H9 (cell line): ENCODE results near the gene ATP6V1C2. TPM values are rescaled to one million over a fixed set of nuclear protein-coding genes. Genes with fewer than 3 reads are reported as not detected.

Experiments
- DNase-seq: peaks from one replicate; pipeline ENCODE4 v3.0.0-alpha.2; 2017
- H2AFZ ChIP-seq: one replicate; pipeline ENCODE4 v1.6.1; 2013; ENCODE audit warnings: mild to moderate bottlenecking, low read length, control low read depth, moderate library complexity
- H2AK5ac ChIP-seq: 2 replicates; pipeline ENCODE4 v1.6.1; 2013; ENCODE audit warnings: low read length, control low read depth, mixed read lengths; ENCODE audit not compliant: insufficient read length
- H2BK120ac ChIP-seq: one replicate; pipeline ENCODE4 v1.6.1; 2013; ENCODE audit warnings: low read depth, mild to moderate bottlenecking, low read length, control low read depth, inconsistent platforms; ENCODE audit not compliant: poor library complexity, severe bottlenecking
- H2BK12ac ChIP-seq: 2 replicates; pipeline ENCODE4 v1.6.1; 2013; ENCODE audit warnings: low read length, control low read depth, mixed read lengths, low read depth; ENCODE audit not compliant: insufficient read length
- H2BK15ac ChIP-seq: 2 replicates; pipeline ENCODE4 v1.6.1; 2013; ENCODE audit warnings: low read depth, low read length, control low read depth
- H2BK20ac ChIP-seq: one replicate; pipeline ENCODE4 v1.6.1; 2013; ENCODE audit warnings: low read depth, mild to moderate bottlenecking, low read length, control low read depth, inconsistent platforms; ENCODE audit not compliant: poor library complexity, severe bottlenecking
- H2BK5ac ChIP-seq: 2 replicates; pipeline ENCODE4 v1.6.1; 2013; ENCODE audit warnings: low read length, control low read depth, mixed read lengths; ENCODE audit not compliant: insufficient read length
- H3K14ac ChIP-seq: 2 replicates; pipeline ENCODE4 v1.6.1; 2013; ENCODE audit warnings: low read length, control low read depth; ENCODE audit not compliant: insufficient read depth
- H3K18ac ChIP-seq: 2 replicates; pipeline ENCODE4 v1.6.1; 2013; ENCODE audit warnings: low read depth, mild to moderate bottlenecking, mixed read lengths, low read length, control low read depth; ENCODE audit not compliant: insufficient read length
- H3K23ac ChIP-seq: 2 replicates; pipeline ENCODE4 v1.6.1; 2013; ENCODE audit warnings: low read length, control low read depth, mixed read lengths, low read depth; ENCODE audit not compliant: insufficient read length
- H3K23me2 ChIP-seq: 2 replicates; pipeline ENCODE4 v1.6.1; 2013; ENCODE audit warnings: low read depth, mild to moderate bottlenecking, mixed read lengths, low read length, control low read depth; ENCODE audit not compliant: insufficient read length, poor library complexity, severe bottlenecking
- H3K27ac ChIP-seq: 2 replicates; pipeline ENCODE4 v1.5.1; 2013; ENCODE audit warnings: low read length, control low read depth, mixed read lengths, low read depth; ENCODE audit not compliant: insufficient read length
- H3K27me3 ChIP-seq: 2 replicates; pipeline ENCODE4 v1.6.1; 2013; ENCODE audit warnings: low read length, control low read depth, inconsistent platforms; ENCODE audit not compliant: insufficient read depth
- H3K4ac ChIP-seq: 2 replicates; pipeline ENCODE4 v1.6.1; 2013; ENCODE audit warnings: low read depth, mild to moderate bottlenecking, control low read depth, inconsistent platforms, low read length, moderate library complexity
- H3K4me1 ChIP-seq: 2 replicates; pipeline ENCODE4 v1.6.1; 2013; ENCODE audit warnings: low read length, control low read depth, inconsistent platforms; ENCODE audit not compliant: insufficient read depth
- H3K4me2 ChIP-seq: 2 replicates; pipeline ENCODE4 v1.6.1; 2013; ENCODE audit warnings: low read length, control low read depth, mixed read lengths; ENCODE audit not compliant: insufficient read length, insufficient read depth
- H3K56ac ChIP-seq: 2 replicates; pipeline ENCODE4 v1.6.1; 2013; ENCODE audit warnings: low read depth, mild to moderate bottlenecking, mixed read lengths, low read length, control low read depth; ENCODE audit not compliant: insufficient read length
- H3K79me1 ChIP-seq: 2 replicates; pipeline ENCODE4 v1.6.1; 2013; ENCODE audit warnings: low read depth, mild to moderate bottlenecking, moderate library complexity, low read length, control low read depth, inconsistent platforms; ENCODE audit not compliant: insufficient read depth, poor library complexity, severe bottlenecking
- H3K79me2 ChIP-seq: 2 replicates; pipeline ENCODE4 v1.6.1; 2013; ENCODE audit warnings: low read length, control low read depth, inconsistent platforms; ENCODE audit not compliant: insufficient read depth
- H3K9ac ChIP-seq: 2 replicates; pipeline ENCODE4 v1.6.1; 2013; ENCODE audit warnings: low read length, control low read depth, mixed read lengths; ENCODE audit not compliant: insufficient read length; ENCODE audit errors: extremely low read depth
- H3K9me3 ChIP-seq: one replicate; pipeline ENCODE4 v1.6.1; 2013; ENCODE audit warnings: low read depth, low read length, inconsistent platforms; ENCODE audit not compliant: control insufficient read depth
- H3T11ph ChIP-seq: one replicate; pipeline ENCODE4 v1.6.1; 2013; ENCODE audit warnings: mild to moderate bottlenecking, low read length, control low read depth, inconsistent platforms
- H4K20me1 ChIP-seq: one replicate; pipeline ENCODE4 v1.6.1; 2013; ENCODE audit not compliant: control insufficient read depth, insufficient read length, insufficient read depth
- H4K5ac ChIP-seq: 2 replicates; pipeline ENCODE4 v1.6.1; 2013; ENCODE audit warnings: low read depth, mild to moderate bottlenecking, mixed read lengths, low read length, control low read depth; ENCODE audit not compliant: insufficient read length
- H4K8ac ChIP-seq: replicated peaks from 2 replicates; pipeline ENCODE4 v1.6.1; 2013; ENCODE audit warnings: low read length, control low read depth, mixed read lengths, low read depth; ENCODE audit not compliant: insufficient read length
- H4K91ac ChIP-seq: 2 replicates; pipeline ENCODE4 v1.6.1; 2013; ENCODE audit warnings: low read depth, mild to moderate bottlenecking, moderate library complexity, mixed read lengths, low read length, control low read depth; ENCODE audit not compliant: insufficient read length
- H3K27ac Mint-ChIP-seq, 3 experiments: 2 replicates in 2 of 3; 3 replicates in 1 of 3; pipeline ENCODE4 v1.8.0; 2020 to 2021; ENCODE audit warnings: mixed read lengths in 3 of 3, mild to moderate bottlenecking in 1 of 3, moderate library complexity in 1 of 3
- H3K27me3 Mint-ChIP-seq: 2 replicates; pipeline ENCODE4 v1.8.0; 2021; ENCODE audit warnings: low read depth, mild to moderate bottlenecking, moderate library complexity, mixed read lengths
- H3K36me3 Mint-ChIP-seq, 3 experiments: 2 replicates in 2 of 3; 3 replicates in 1 of 3; pipeline ENCODE4 v1.8.0; 2020 to 2021; ENCODE audit warnings: low read depth in 3 of 3, mixed read lengths in 3 of 3; ENCODE audit not compliant: insufficient read depth in 1 of 3
- H3K4me1 Mint-ChIP-seq, 2 experiments: 2 replicates each; pipeline ENCODE4 v1.8.0; 2020; ENCODE audit warnings: mixed read lengths in 2 of 2
- H3K4me3 Mint-ChIP-seq, 2 experiments: 2 replicates in 1 of 2; 3 replicates in 1 of 2; pipeline ENCODE4 v1.8.0; 2020 to 2021; ENCODE audit warnings: mild to moderate bottlenecking in 2 of 2, mixed read lengths in 2 of 2, moderate library complexity in 1 of 2
- H3K9me3 Mint-ChIP-seq, 2 experiments: 2 replicates in 1 of 2; 3 replicates in 1 of 2; pipeline ENCODE4 v1.8.0; 2020; ENCODE audit warnings: mild to moderate bottlenecking in 2 of 2, mixed read lengths in 2 of 2, moderate library complexity in 1 of 2
- WGBS: extraction: QIAGEN DNeasy Blood & Tissue Kit; methylation state at CpG from one replicate; pipeline ENCODE4 v1.1.7; 2013; ENCODE audit warnings: missing lambda C conversion rate, low lambda C conversion rate, mixed read lengths; ENCODE audit not compliant: insufficient read length; ENCODE audit errors: extremely low coverage; 5-methylcytosine and 5-hydroxymethylcytosine counted together
- total RNA-seq: library from RNA; stranded (reverse); gene quantifications from 2 replicates; pipeline ENCODE4 v1.2.1, GENCODE V29; 2021
- TF ChIP-seq, protein P1 (sequence below): fragments of 200-600 bp; sonication (generic); conservative IDR thresholded peaks from 3 replicates; pipeline ENCODE4 v1.8.0; 2021; ENCODE audit warnings: antibody characterized with exemption, mild to moderate bottlenecking

Gene ATP6V1C2
- total RNA-seq, 1 experiment from 2014 or later = 1.2 TPM

DNA sequence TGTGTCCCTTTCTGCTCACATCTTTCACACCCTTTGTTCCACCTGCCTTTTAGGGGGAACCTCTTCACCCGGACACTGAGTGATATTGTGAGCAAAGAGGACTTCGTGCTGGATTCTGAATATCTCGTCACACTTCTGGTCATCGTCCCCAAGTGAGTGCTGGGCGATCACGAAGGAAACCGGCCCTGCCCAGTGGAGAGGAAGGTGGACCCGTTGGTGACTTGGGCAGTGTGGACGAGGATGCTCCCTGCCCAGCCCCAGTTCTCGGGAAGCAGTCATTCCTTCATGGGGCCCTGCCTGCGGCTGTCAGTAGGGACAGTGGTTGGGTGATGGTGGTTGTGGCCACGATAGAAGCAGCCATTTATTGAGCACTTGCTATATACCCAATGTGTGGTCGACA lies 50.4 kb downstream of the ATP6V1C2 start:
- Mint-ChIP-seq H3K9me3 (no peaks in the 10 kb centered on the region; a peak in 1 of 5 replicates), H3K27me3 (peaks cover 3% of the 10 kb centered on the region; the same call in 1 of the 2 replicates), H3K36me3 (no peaks in the 10 kb centered on the region), H3K4me1 (peaks cover 8 to 17% of the 10 kb centered on the region in 2 experiments), H3K4me3 (no peak overlapping the region), H3K27ac (no peak overlapping the region; a peak in 1 of 7 replicates)
- H2AK5ac ChIP-seq = no peak overlapping the region
- no peak overlapping the region for H3K56ac ChIP-seq
- no peak overlapping the region for H2BK120ac ChIP-seq
- H3K23ac ChIP-seq = no peak overlapping the region
- no peaks in the 10 kb centered on the region for H4K20me1 ChIP-seq
- no CpG with 5 or more reads among the region's 13 CpGs for WGBS
- H4K5ac ChIP-seq = no peak overlapping the region
- H3K4me2 ChIP-seq = no peak overlapping the region
- no peak overlapping the region for H2AFZ ChIP-seq
- no peak overlapping the region for H3K4ac ChIP-seq
- no peaks in the 10 kb centered on the region for H3K23me2 ChIP-seq
- no peak for DNase-seq
- no peaks in the 10 kb centered on the region for H3K9me3 ChIP-seq
- no peak overlapping the region for H2BK20ac ChIP-seq
- TF ChIP-seq, protein P1, sequence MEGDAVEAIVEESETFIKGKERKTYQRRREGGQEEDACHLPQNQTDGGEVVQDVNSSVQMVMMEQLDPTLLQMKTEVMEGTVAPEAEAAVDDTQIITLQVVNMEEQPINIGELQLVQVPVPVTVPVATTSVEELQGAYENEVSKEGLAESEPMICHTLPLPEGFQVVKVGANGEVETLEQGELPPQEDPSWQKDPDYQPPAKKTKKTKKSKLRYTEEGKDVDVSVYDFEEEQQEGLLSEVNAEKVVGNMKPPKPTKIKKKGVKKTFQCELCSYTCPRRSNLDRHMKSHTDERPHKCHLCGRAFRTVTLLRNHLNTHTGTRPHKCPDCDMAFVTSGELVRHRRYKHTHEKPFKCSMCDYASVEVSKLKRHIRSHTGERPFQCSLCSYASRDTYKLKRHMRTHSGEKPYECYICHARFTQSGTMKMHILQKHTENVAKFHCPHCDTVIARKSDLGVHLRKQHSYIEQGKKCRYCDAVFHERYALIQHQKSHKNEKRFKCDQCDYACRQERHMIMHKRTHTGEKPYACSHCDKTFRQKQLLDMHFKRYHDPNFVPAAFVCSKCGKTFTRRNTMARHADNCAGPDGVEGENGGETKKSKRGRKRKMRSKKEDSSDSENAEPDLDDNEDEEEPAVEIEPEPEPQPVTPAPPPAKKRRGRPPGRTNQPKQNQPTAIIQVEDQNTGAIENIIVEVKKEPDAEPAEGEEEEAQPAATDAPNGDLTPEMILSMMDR = no peak
- H2BK5ac ChIP-seq = no peak overlapping the region
- no peaks in the 10 kb centered on the region for H3K4me1 ChIP-seq
- no peak overlapping the region for H2BK12ac ChIP-seq
- no peak overlapping the region for H3T11ph ChIP-seq
- no peak overlapping the region for H3K9ac ChIP-seq
- H3K27ac ChIP-seq = no peak overlapping the region
- H3K14ac ChIP-seq = no peak overlapping the region
- H3K79me2 ChIP-seq = no peaks in the 10 kb centered on the region
- no peaks in the 10 kb centered on the region for H3K79me1 ChIP-seq
- H4K91ac ChIP-seq = no peak overlapping the region
- H4K8ac ChIP-seq = no peak overlapping the region
- no peak overlapping the region for H3K18ac ChIP-seq
- H3K27me3 ChIP-seq = no peaks in the 10 kb centered on the region
- H2BK15ac ChIP-seq = no peak overlapping the region
